Thyroid gland (tissue), 4 donors: ENCODE results near the gene SLC16A2.

Experiments used
- CTCF ChIP-seq, 6 experiments: fragments of 200-600 bp in 3 of 6; fragments of 450-650 bp in 3 of 6; sonication (generic) in 3 of 6; IDR thresholded peaks; one replicate each; pipeline ENCODE4 v1.5.1; 2016 to 2019; ENCODE audit warnings: antibody characterized with exemption in 6 of 6, mild to moderate bottlenecking in 2 of 6, inconsistent platforms in 1 of 6, moderate library complexity in 1 of 6
- POLR2A ChIP-seq, 2 donors: fragments of 450-650 bp; IDR thresholded peaks; one replicate each; pipeline ENCODE4 v1.6.1; 2017; ENCODE audit warnings: antibody characterized with exemption in 2 of 2, mild to moderate bottlenecking in 2 of 2, moderate library complexity in 1 of 2

GRCh38 chrX:74536832-74537371, 115.6 kb downstream of the SLC16A2 start:
- TF ChIP-seq POLR2A (IDR thresholded peaks at IDR 0.05) (no peak), CTCF (IDR thresholded peaks at IDR 0.05) (no peak)
